OCI-M2 (cell line): ENCODE measurements around the gene ZNF584.

Experiments used
- DNase-seq: peaks from one replicate; lab custom pipeline; 2025; ENCODE audit not compliant: unreplicated experiment; lab: John Stamatoyannopoulos, UW

Gene ZNF584

GRCh38 chr19:58460039-58460438 lies 51.6 kb downstream of the ZNF584 start:
- DNase-seq = no peak

GRCh38 chr19:58466089-58466759 lies 57.8 kb downstream of the ZNF584 start:
- DNase-seq = no peak

GRCh38 chr19:58466760-58467589 lies 58.5 kb downstream of the ZNF584 start, which contains the start of gene ZNF324:
ZNF324 (plus strand) TSS chr19:58467080; CDS start chr19:58469186, 2,106 bp downstream.
- DNase-seq = peak; percentile 86
